ENCODE results near the gene PIP4K2B.
A peak's percentile ranks its signal among the peaks of the same experiment; 100 is the strongest.

Gene PIP4K2B

DNA sequence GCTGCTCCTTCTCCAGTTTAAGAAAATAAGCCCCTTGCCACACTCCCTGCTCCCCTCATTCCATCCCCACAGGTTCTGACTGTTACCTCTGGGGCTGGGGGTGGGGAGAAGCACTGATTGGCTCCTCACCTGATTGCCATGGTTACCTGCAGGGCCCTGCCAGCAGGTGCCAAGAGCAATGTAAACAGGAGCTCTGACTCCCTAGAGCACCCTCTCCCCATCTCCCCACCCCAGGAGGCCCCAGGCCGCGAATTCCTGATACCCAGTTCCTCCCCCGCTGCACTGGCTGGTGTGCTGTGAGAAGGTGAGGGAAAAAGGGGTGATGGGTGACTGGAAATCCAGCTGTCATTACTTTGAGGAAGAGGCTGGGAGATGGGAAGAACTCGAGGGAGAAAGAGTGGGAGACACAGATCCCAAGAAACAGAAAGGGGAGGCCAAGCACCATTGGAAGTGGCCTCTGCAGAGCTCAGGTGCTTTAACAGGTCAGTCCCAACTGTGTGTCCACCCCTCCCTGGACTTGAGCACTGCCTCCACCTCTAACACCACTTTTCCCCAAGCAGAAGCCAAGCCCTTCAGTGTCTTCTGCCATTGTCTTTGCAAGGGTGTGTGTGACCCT is 55.7 kb downstream of the PIP4K2B start:
- no peak for DNase-seq

- DNase-seq = no peak
These were observed 56.7 kb downstream of the PIP4K2B start for GRCh38 chr17:38742411-38743308.

DNA sequence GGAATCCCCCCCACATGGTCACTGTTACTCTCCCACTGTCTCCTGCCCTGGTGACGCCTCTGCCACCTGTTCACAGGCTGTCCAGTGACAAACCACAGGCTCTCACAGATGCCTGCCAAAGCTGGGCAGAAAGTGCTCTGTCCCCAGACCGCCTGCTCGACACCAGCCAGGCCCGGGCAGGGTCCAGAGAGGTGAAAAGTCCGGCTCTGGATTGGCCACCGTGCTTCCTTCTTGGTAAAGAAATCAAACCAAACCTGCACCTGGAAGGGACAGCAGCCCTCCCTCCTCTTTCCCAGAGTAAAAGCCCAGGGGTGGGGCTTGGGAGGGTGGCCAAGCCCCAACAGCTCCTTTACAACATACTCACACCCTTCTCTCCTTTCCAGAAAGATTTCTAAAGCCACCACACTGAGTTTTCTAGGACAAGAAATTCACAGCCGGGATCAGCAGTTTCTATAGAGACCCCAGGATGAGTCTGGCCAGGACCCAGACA is 57.4 kb downstream of the PIP4K2B start:
- DNase-seq = no peak

- no peak for DNase-seq
These were observed 57.9 kb downstream of the PIP4K2B start for GRCh38 chr17:38741461-38741860.

- no peak for DNase-seq
These were observed 58.5 kb downstream of the PIP4K2B start for GRCh38 chr17:38740806-38741205.

GRCh38 chr17:38740044-38740443 is 59.3 kb downstream of the PIP4K2B start:
- no peak for DNase-seq

GRCh38 chr17:38739305-38739704 is 60.1 kb downstream of the PIP4K2B start:
- no peak for DNase-seq

DNA sequence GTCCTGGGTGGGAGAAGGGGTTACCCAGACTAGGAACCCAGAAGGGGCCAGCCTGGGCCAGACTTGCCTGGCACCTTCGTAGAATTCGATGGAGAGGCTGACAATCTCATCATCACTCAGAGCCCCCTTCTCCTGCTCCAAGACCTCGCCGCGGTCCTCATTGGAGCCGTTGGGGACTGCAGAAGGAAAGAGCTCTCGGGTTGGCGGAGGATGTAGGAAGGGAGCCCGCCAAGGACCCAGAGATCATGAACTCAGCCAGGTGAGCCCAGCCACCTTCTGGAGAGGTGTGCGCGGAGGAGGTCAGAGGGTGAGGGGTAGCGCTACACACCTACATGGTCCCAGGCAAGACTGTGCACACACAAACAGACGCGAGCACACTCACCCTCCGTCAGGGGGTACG is 60.7 kb downstream of the PIP4K2B start:
- DNase-seq = no peak

GRCh38 chr17:38738007-38738662 is 61.2 kb downstream of the PIP4K2B start:
- DNase-seq = no peak

DNA sequence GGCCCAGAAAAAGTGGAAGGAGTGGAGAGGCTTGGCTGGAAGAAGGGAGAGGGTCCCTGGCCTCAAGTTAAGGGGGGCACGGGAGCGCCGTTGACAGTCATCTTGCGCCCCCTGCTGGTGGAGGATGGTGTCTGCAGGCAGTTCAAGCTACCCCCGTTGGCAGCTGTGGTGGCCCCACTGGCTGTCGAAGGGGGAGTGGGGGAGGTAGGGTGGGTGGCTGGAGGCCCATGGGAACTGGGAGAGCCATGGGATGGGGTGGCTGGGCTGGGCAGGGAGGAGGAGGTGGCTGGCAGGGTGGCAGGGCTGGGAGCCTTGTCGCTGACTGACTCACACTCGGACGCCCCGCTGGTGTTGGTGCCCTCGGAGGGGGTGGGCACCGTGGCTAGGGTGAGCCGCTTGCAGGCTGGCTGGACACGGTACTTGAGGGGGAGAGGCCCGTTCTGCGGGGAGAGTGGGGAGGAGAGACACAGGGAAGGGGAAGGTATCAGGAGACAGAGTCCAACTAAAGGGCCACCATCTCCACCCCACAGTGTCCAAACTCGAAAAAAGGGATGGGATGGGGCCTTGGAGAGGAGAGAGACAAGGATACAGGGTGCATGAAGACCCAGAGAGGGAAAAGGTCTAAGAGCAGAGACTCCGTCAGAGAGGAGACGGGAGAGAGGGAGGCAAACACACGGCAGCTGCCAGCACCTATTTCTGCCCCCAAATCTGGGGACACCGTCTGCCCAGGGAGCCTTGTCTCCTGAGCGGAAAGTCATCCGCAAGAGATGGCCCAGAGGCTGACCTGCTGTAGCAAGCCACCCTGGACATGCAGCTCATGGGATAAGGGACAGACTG is 64.0 kb downstream of the PIP4K2B start:
- peak; percentile 82 for DNase-seq

GRCh38 chr17:38733982-38734973 is 65.1 kb downstream of the PIP4K2B start:
- peak; percentile 25 for DNase-seq

GRCh38 chr17:38733282-38733981 is 65.9 kb downstream of the PIP4K2B start:
- DNase-seq = no peak

DNA sequence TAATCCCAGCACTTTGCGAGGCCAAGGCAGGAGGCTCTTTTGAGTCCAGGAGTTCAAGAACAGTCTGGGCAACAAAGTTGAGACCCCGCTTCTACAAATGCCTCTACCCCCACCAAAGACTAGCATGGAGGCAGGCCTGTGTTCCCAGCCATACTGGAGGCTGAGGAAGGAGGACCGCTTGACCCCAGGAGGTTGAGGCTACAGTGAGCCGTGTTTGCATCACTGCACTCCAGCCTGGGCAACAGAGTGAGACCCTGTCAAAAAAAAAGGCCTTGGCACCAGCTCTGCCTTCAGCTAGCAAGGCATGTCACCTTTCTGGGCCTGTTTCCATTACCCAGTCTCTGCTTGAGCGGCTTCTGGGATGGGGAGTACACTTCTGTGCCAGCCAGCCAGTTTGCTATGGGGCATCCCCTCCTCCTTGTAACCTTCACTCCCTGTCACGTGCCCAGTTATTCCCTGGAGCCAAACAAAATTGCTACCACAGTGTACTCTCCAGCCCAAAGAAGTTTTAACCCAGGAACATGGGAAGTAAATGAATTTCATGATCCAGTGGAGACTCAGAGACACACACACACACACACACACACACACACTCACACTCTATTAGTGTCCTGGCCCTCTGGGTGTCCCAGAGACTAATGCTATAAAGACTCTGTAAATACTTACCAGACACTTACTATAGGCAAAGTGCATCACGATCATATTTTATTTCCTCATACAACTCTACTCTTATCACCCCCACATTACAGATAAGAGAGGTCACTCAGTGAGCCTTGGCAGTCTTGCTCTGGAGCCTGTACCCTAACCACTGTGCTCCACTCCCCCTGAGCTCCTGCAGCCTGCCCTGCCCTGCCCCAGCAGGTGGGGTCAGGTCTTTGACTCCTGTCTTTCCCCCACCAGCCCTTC is 66.7 kb downstream of the PIP4K2B start:
- no peak for DNase-seq

DNA sequence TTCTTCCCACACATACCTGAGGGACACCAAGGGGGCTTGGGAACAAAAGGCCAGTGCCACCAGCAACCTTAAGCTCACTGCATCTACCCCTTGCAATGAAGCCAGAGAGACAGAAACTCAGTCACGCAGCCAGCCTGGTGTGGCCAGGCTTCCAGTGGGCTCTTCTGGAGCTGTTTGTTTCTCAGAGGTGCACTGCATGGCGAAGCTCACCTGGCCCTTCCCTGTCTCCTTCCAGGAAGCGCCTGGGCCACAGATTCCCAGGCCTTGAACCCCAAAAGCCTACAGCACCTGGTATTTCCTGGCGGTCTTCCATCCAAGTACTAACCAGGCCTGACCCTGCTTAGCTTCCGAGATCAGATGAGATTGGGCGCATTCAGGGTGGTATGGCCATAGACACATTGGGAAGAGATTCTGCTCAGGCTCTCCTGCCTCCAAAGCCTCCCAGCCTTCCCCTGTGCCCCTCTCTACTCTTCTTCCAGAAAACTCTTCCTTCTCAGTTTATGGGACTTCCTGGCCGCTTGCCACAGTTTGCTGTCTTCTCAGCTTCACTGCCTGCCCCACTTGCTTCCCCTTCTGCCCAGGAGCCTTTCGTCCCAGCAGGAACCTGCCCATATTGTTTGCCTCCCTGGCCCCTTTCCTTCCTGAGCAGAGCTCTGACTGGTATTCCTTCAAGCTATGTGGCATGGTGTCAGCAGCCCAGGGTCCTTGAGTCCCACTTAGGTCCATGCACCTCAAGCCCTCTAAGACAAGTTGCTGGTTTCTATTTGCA is 67.6 kb downstream of the PIP4K2B start:
- no peak for DNase-seq

DNA sequence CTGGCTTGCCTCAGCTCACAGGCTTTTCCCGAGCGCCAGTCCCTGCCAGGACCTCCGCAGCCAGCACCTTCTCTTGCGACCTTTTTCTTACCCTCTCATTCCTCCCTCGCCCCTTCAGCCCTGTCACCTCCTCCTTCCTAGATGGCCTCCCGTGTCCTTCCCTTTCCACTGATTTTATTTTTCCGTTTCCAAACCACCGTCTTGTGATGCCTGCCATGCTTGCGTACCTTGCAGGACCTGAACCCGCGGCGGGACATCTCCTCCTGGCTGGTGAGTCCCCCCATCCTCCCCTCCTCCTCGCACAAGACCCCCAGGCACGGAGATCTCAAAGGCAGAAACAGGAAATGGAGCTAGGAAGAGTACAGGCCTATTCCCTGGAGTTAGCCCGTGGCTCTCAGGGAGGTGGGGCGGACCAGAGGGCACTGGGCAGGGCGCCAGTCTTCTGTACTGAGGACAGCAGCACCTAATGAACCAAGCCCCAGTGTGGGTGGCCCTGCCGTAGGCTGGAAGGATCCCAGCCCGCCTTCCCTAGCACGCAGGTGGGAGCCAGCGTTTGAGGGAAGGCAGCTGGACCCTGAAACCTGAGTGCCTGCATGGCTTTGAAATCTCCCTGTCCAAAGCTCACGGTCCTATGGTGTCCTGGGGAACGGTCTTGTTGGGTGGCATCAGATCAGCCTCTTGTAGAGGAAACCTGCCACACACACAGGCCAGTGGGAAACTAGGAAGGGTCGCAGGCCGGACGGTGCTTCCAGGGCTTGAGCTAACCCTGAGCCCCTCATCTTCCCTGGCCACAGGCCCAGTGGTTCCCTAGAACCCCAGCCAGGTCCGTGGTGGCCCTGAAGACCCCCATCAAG is 68.6 kb downstream of the PIP4K2B start:
- DNase-seq = peak; percentile 22

GRCh38 chr17:38729886-38730525 is 69.3 kb downstream of the PIP4K2B start, which contains the start of gene CISD3:
TSS of gene CISD3 (plus strand) at chr17:38730341. CDS start at chr17:38730359, 18 bp downstream.
- DNase-seq = peak; percentile 86

- no peak for DNase-seq
These were observed 69.9 kb downstream of the PIP4K2B start for GRCh38 chr17:38729368-38729885.
